ENCODE measurements around the gene TYK2. TPM values are rescaled to one million over a fixed set of nuclear protein-coding genes. Genes with fewer than 3 reads are reported as not detected.

Gene TYK2
- total and polyA plus RNA-seq, 2 experiments from 2014 or later = 60.4 to 85.5 TPM

DNA sequence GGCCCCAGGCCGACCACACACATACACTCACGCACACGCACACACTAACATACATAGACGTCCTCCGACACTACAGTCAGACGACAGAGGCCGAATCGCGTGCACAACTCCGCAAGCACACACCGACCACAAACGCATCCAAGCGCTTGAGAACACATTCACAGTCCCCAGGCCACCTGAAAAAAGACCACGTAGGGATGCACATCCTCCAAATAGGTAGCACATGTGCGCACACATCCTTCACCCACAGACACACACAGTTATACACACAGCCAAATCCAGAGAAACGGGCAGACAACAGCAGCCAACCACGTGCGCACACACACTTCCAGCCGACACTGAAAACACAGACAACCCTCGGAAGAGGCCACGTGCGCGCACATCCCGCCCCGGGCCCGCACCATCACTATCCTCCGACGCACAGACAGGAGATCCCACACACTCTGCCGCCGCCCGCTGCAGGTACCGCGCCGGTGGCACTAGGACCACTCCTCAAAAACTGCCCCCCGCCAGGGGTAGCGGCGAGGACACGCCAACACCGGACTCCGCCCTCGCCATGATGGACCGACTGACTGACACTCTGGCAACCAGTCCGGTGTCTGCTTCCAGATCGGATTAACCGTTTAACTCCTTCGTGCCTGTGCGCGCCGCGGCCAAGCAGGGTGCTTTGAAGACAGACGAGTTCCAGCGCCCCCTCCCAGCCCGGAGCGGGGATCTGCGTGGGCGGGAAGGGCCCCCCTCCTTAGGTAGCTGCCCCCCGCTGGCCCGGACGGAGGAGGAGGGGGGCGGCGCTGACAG, 39.5 kb upstream of the TYK2 start:
- H3K79me2 ChIP-seq (ENCODE audit: insufficient read depth) = no peaks in the 10 kb centered on the region
- H3K27ac ChIP-seq = no peak overlapping the region
- peak; percentile 71 for DNase-seq
- peak overlapping the region; percentile 61 for H3K4me3 ChIP-seq
- H3K27me3 ChIP-seq (replicated peaks; ENCODE audit: insufficient read depth) = peaks cover 23% of the 10 kb centered on the region
- no peak for TF ChIP-seq EZH2 (IDR thresholded peaks at IDR 0.05; ENCODE audit: insufficient read depth, poor library complexity, severe bottlenecking)
- no peak for TF ChIP-seq EZH2phosphoT487 (IDR thresholded peaks at IDR 0.05; ENCODE audit: insufficient read depth, low read depth)
- H3K4me1 ChIP-seq (ENCODE audit: insufficient read depth) = peaks cover 7% of the 10 kb centered on the region; the same call in 1 of the 2 replicates
- H3K36me3 ChIP-seq (ENCODE audit: low read depth) = no peaks in the 10 kb centered on the region
- 0 to 1% methylated on average over 43 to 55 of the region's 61 CpGs for WGBS, 2 experiments (ENCODE audit: low coverage in 1 of 2, low lambda C conversion rate in 2 of 2, missing lambda C conversion rate in 2 of 2)
- no peaks in the 10 kb centered on the region for H3K9me2 ChIP-seq (ENCODE audit: insufficient read depth)
- H3K4me2 ChIP-seq (ENCODE audit: unreplicated experiment) = peak overlapping the region; percentile 73
- peak overlapping the region; percentile 31; the same call in 1 of the 2 replicates for H3K9ac ChIP-seq
- peak overlapping the region; percentile 37 for H2AFZ ChIP-seq
- H4K20me1 ChIP-seq (ENCODE audit: insufficient read depth) = no peaks in the 10 kb centered on the region
- H3F3A ChIP-seq (ENCODE audit: insufficient read depth) = peaks cover 18% of the 10 kb centered on the region; the same call in 1 of the 2 replicates
- H3K9me3 ChIP-seq (ENCODE audit: low read depth) = no peaks in the 10 kb centered on the region
- in situ Hi-C loops (cut with MboI) = no loop called here

DNA sequence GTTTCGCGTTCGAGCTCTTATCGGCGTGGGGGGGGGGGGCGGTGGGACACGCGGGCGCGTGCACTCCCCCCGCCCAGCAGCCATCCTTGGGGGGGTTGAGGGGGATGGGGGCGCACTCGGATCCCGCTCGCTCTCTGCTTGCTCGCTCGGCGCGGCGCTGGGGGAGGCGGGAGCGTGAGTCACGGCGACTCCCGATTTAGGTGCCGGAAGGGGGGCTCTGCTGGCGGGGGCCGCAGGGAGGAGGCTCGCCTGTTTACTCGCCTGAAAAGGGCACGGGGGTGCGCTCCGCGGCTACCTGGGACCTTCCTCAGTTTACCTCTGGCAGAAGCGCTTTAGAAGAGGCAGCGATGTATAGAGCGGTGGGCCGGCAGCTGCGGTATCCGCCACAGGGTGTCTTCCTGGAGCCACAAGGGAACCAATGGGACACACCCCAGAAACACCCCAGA, 38.9 kb upstream of the TYK2 start:
- Histone ChIP-seq H3K4me3 (peak overlapping the region; percentile 61), H3K79me2 (ENCODE audit: insufficient read depth) (no peaks in the 10 kb centered on the region), H3K9ac (peak overlapping the region; percentile 31; the same call in 1 of the 2 replicates), H2AFZ (peak overlapping the region; percentile 37; the same call in 1 of the 2 replicates), H3K9me3 (ENCODE audit: low read depth) (no peaks in the 10 kb centered on the region), H3K36me3 (ENCODE audit: low read depth) (no peaks in the 10 kb centered on the region), H3K27me3 (replicated peaks; ENCODE audit: insufficient read depth) (peaks cover 23% of the 10 kb centered on the region), H4K20me1 (ENCODE audit: insufficient read depth) (no peaks in the 10 kb centered on the region), H3K4me2 (ENCODE audit: unreplicated experiment) (peak overlapping the region; percentile 73), H3F3A (ENCODE audit: insufficient read depth) (peaks cover 18% of the 10 kb centered on the region; the same call in 1 of the 2 replicates), H3K9me2 (ENCODE audit: insufficient read depth) (no peaks in the 10 kb centered on the region), H3K27ac (no peak overlapping the region), H3K4me1 (ENCODE audit: insufficient read depth) (peaks cover 7% of the 10 kb centered on the region; the same call in 1 of the 2 replicates)
- in situ Hi-C loops (cut with MboI) = no loop called here
- DNase-seq = peak; percentile 61
- WGBS, 2 experiments (ENCODE audit: low coverage in 1 of 2, low lambda C conversion rate in 2 of 2, missing lambda C conversion rate in 2 of 2) = 1 to 3% methylated on average over 16 to 38 of the region's 40 CpGs
- TF ChIP-seq EZH2 (IDR thresholded peaks at IDR 0.05; ENCODE audit: insufficient read depth, poor library complexity, severe bottlenecking) = no peak
- no peak for TF ChIP-seq EZH2phosphoT487 (IDR thresholded peaks at IDR 0.05; ENCODE audit: insufficient read depth, low read depth)

- WGBS, 2 experiments (ENCODE audit: low coverage in 1 of 2, low lambda C conversion rate in 2 of 2, missing lambda C conversion rate in 2 of 2) = 3 to 11% methylated on average over 15 to 32 of the region's 32 CpGs
- no peak overlapping the region for H2AFZ ChIP-seq
- no peaks in the 10 kb centered on the region for H3K9me2 ChIP-seq (ENCODE audit: insufficient read depth)
- H3K4me1 ChIP-seq (ENCODE audit: insufficient read depth) = peaks cover 7% of the 10 kb centered on the region; the same call in 1 of the 2 replicates
- TF ChIP-seq EZH2 (IDR thresholded peaks at IDR 0.05; ENCODE audit: insufficient read depth, poor library complexity, severe bottlenecking) (peak; percentile 6), EZH2phosphoT487 (IDR thresholded peaks at IDR 0.05; ENCODE audit: insufficient read depth, low read depth) (0 out of 2 replicates have a peak, but pooled peaks have one; percentile 39)
- H3K4me3 ChIP-seq = peak overlapping the region; percentile 61
- no peak overlapping the region for H3K9ac ChIP-seq
- no peak overlapping the region for H3K27ac ChIP-seq
- DNase-seq = peak; percentile 26
- no peaks in the 10 kb centered on the region for H3K36me3 ChIP-seq (ENCODE audit: low read depth)
- in situ Hi-C loops (cut with MboI) = no loop called here
- peaks cover 23% of the 10 kb centered on the region for H3K27me3 ChIP-seq (replicated peaks; ENCODE audit: insufficient read depth)
- no peaks in the 10 kb centered on the region for H4K20me1 ChIP-seq (ENCODE audit: insufficient read depth)
- H3F3A ChIP-seq (ENCODE audit: insufficient read depth) = peaks cover 18% of the 10 kb centered on the region; the same call in 1 of the 2 replicates
- peak overlapping the region; percentile 73 for H3K4me2 ChIP-seq (ENCODE audit: unreplicated experiment)
- H3K9me3 ChIP-seq (ENCODE audit: low read depth) = no peaks in the 10 kb centered on the region
- H3K79me2 ChIP-seq (ENCODE audit: insufficient read depth) = no peaks in the 10 kb centered on the region
Measured at GRCh38 chr19:10418485-10419199, 38.3 kb upstream of the TYK2 start.

- Histone ChIP-seq H3K27ac (no peak overlapping the region), H3K9ac (no peak overlapping the region), H3F3A (ENCODE audit: insufficient read depth) (peaks cover 18% of the 10 kb centered on the region; the same call in 1 of the 2 replicates), H3K4me3 (no peak overlapping the region), H3K27me3 (replicated peaks; ENCODE audit: insufficient read depth) (peaks cover 23% of the 10 kb centered on the region), H3K36me3 (ENCODE audit: low read depth) (no peaks in the 10 kb centered on the region), H3K4me1 (ENCODE audit: insufficient read depth) (peaks cover 7% of the 10 kb centered on the region; the same call in 1 of the 2 replicates), H3K9me3 (ENCODE audit: low read depth) (no peaks in the 10 kb centered on the region), H4K20me1 (ENCODE audit: insufficient read depth) (no peaks in the 10 kb centered on the region), H3K4me2 (ENCODE audit: unreplicated experiment) (no peak overlapping the region), H2AFZ (no peak overlapping the region), H3K79me2 (ENCODE audit: insufficient read depth) (no peaks in the 10 kb centered on the region), H3K9me2 (ENCODE audit: insufficient read depth) (no peaks in the 10 kb centered on the region)
- WGBS, 2 experiments (ENCODE audit: low coverage in 1 of 2, low lambda C conversion rate in 2 of 2, missing lambda C conversion rate in 2 of 2) = 0 to 9% methylated on average over 3 of the region's 3 CpGs
- peak; percentile 29 for DNase-seq
- in situ Hi-C loops (cut with MboI) = no loop called here
- TF ChIP-seq EZH2phosphoT487 (IDR thresholded peaks at IDR 0.05; ENCODE audit: insufficient read depth, low read depth) (no peak), EZH2 (IDR thresholded peaks at IDR 0.05; ENCODE audit: insufficient read depth, poor library complexity, severe bottlenecking) (peak; percentile 41)
Measured at GRCh38 chr19:10418235-10418484, 37.8 kb upstream of the TYK2 start.
